ENCODE results near the gene TXNL4B.
"Not testable (repeated sequence)": the region's sequence is repeated elsewhere in the genome, so short reads cannot be mapped to it uniquely, and the experiment has no call there.

TXNL4B gene

GRCh38 chr16:72111657-72112451, 18.4 kb upstream of the TXNL4B start:
- DNase-seq (ENCODE audit: low read depth): no peak

DNA sequence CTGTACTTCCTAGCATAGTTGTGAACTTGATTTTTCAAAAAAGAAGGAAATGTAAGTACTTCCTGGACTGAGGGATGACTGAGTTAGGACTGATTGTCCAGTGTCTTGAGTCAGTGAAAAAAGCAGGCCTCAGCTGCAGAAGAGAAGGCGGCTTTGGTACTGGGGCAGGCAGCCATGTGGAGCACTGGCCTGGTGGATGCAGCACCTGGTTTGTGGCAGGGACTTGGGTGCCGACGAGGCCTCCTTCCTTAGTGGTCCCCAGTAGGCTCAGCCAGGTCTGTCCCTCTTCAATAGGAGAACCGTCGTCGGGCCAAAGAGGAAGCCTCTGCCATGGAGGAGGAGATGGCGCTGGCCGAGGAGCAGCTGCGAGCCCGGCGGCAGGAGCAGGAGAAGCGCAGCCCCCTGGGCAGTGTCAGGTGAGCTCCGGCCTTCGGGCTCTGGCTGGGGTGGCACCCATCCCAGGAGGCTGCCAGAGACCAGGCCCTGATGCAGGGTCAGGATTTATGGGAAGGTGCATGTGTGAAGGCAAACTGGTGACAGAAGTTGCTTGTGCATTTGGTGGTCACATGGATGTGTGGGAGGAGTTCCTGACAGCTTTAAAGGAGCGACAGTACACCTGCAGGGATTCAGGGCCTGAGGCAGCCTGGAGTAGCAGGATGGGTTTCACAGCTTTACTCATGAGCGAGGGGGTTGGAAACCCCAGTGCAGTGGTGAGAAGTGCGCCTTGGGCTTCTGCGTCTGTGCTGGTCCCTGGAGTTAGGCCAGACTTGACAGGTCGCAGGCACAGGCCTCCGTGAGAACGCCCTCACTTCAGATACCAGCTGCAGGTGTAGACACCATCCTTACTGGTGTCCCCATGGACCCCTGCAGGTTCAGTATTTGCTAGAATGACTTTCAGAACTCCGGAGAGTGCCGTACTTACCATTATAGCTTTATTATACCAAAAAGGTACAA, 17.5 kb upstream of the TXNL4B start:
- no peak for DNase-seq (ENCODE audit: low read depth)

- DNase-seq (ENCODE audit: low read depth): no peak
Measured at GRCh38 chr16:72109966-72110530, 16.6 kb upstream of the TXNL4B start.

GRCh38 chr16:72109300-72109699, 15.9 kb upstream of the TXNL4B start:
- no peak for DNase-seq (ENCODE audit: low read depth)

- no peak for DNase-seq (ENCODE audit: low read depth)
Measured at GRCh38 chr16:72108353-72109102, 15.1 kb upstream of the TXNL4B start.

GRCh38 chr16:72107371-72107770, 14.0 kb upstream of the TXNL4B start:
- no peak for DNase-seq (ENCODE audit: low read depth)

- DNase-seq (ENCODE audit: low read depth): no peak
Measured at GRCh38 chr16:72105978-72106377, 12.6 kb upstream of the TXNL4B start.

GRCh38 chr16:72104905-72105304, 11.5 kb upstream of the TXNL4B start:
- no peak for DNase-seq (ENCODE audit: low read depth)

- DNase-seq (ENCODE audit: low read depth): no peak
Measured at GRCh38 chr16:72101195-72101594, 7.8 kb upstream of the TXNL4B start.

GRCh38 chr16:72099377-72099818, 6.0 kb upstream of the TXNL4B start:
- peak; percentile 20 for DNase-seq (ENCODE audit: low read depth)

GRCh38 chr16:72098936-72099335, 5.5 kb upstream of the TXNL4B start:
- no peak for DNase-seq (ENCODE audit: low read depth)

GRCh38 chr16:72094266-72094610, 818 bp upstream of the TXNL4B start:
- DNase-seq (ENCODE audit: low read depth): peak; percentile 22

DNA sequence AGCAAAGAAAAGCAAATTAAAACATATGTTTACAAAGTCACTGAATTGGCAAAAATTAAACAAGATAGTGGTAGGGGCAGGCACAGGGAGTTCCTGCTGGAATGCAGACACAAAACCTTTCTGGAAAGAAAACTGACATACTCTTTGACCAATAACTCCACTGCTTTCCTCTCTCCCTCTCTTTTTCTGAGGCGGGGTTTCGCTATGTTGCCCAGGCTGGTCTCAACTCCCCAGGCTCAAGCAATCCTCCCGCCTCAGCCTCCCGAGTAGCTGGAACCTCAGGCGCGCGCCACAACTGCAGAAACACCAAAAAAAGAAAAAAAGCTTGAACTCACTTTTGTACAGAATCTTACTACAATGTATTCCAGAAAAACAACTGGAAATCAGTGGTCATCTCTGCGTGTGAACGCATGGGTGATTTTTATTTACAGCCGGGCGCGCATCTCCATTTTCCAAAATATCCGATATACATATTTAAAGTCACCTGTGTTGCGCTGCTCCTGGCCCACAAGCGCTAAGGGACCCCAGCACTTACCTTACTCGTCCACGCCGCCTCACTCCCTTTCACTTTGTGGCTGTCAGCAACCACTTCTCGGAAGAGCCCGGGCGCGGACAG, 480 bp downstream of the TXNL4B start:
- no peak for DNase-seq (ENCODE audit: low read depth)

DNA sequence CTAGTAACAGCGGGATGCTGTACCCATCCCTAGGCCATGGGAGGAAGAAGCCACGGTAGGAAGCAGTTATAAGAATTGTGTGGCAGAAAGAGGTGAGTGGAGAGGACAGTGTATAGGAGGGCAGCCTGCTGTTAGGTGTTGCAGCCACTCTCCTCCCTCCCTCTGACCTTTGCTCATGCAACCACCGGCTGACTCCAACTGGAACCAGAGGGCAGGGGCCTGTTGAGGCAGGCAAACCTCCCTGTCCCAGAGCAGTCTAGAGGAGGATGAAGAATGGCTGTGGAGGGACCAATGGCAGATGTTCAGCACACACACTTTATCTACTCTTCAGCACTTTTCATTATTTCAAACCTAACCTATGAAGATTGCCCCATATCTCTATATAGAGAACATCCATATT, 2.2 kb downstream of the TXNL4B start:
- DNase-seq (ENCODE audit: low read depth): no peak

DNA sequence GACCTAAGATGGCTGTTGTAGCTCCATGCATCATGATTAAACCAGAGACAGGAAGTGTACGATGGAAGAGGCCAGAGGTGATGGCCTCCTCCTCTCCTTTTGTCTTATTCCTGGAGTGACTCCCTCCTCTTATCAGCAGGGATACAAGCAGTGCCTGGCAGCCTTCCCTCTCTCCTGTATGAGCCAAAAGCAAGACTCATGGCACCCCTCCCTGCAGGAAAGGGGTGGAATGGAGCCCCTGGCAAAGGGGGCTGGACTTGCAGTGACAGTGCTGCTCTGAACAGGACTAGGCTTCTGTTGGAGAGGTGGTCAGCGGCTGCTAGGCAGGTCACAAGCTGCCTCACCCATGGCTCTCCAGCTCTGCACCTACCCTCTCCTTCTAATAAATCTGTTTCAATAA, 8.4 kb downstream of the TXNL4B start:
- DNase-seq (ENCODE audit: low read depth): no peak

DNA sequence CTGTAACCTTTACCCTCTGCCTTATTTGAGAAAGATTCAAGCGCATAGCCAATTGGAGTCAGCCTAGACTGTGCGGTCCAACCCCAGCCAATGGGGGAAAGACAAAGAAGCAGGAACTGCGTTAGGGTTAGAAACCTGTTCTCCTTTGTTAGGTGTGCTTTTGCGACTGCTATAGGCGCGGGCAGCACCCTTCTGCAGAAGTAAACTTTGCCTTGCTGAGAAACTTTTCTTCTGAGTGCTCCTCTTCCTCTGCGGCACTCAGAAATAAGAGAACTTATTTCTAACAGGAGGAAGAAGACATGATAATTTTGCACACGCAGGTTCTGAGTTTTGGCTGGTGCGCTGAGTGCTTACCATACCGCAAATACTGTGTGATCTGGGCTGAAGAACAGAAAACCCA, 9.0 kb downstream of the TXNL4B start:
- no peak for DNase-seq (ENCODE audit: low read depth)

DNA sequence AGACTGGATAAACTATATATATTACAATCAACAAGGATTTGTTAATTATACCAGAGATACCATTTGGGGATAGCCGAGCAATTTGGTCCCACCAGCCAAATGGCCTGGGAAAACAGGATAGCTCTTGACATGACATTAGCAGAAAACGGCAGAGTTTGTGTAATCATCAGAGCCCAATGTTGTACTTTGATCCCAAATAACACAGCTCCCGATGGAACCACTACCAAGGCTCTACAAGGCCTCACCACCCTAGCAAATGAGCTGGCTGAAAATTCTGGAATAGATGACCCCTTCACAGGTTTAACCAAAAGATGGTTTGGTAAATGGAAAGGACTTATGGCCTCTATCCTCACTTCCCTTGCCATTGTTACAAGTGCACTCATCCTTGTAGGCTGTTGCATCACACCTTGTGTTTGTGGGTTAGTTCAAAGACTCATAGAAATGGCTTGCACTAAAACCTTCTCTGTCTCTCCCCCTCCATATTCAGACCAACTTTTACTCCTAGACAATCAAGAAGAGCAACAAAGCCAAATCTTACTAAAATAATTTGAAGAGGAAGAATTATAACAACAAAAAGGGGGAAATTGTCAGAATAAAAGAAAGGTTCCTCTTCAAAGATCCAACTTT, 9.5 kb downstream of the TXNL4B start:
- no peak for DNase-seq (ENCODE audit: low read depth)

DNA sequence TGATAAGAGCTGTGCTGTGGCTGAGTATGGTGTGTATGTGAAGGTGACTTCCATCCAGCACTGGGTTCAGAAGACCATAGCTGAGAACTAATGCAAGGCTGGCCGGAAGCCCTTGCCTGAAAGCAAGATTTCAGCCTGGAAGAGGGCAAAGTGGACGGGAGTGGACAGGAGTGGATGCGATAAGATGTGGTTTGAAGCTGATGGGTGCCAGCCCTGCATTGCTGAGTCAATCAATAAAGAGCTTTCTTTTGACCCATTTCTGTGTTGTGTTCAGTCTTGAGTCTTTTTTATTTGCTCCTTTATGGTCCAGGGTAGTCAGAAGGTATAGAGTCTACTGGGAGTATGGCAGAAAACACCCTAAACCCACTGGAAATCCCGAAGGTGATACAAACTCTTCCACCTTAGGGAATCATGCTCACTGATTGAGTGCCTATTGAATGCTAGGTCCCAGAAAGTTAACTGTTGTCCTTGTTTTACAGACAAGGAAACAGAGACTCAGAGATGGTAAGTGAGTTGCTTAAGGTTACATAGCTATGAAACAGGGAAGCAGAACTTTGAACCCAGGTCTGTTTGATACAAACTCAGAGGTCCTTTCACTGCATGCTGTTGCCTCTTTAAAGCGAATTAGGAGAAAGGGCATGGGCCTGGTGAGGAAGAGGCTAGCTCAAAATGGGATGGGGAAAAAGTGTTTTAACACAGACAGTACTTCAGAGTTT, 16.3 kb downstream of the TXNL4B start:
- DNase-seq (ENCODE audit: low read depth): not testable (repeated sequence)

DNA sequence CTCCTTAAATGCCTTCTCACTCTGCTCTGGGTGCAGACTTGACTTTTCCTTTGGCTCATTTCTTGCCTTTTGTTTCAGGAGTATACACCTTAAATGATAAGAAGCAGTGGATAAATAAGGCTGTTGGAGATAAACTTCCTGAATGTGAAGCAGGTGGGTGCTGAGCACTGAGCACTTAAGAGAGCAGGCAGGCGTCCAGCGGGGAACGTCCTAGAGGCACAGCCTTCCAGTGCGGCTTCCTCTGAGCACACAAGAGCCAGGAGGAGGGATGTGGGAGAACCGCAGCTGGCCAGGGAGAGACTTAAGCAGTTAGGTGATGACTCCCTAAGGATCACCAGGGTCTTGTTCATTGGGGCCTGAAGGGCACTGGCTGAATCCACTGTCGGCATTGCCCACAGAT, 18.4 kb downstream of the TXNL4B start:
- DNase-seq (ENCODE audit: low read depth): not testable (repeated sequence)

DNA sequence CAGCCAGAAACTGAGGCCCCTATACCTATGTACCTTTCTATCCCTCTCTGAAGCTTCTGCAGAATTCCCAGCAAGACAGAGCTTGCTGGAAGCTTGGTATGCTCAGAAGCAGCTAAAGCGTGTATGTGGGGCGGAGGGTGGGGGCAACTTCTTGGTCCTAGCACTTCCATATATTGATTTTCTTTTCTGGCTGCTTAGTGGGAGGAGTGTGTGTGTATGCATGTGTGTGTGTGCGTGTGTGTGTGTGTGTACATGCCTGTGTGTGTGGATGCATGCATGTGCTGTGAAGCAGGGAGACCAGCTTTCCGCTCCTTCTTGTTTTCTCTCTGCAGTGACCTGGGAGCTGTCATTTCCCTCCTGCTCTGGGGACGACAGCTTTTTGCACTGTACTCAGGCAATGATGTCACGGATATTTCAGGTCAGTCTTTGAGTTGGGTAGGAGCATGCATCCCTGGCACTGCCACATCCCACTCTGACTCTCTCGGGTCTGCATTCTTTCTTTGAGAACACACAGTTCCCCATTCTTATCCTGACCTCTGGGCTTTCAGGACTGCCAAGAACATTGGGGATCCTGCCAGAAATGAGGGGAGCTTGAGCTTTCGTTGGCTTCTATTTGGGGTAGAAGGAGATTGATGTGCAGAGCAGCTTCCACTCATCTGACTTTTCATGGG, 19.7 kb downstream of the TXNL4B start:
- DNase-seq (ENCODE audit: low read depth): no peak

Measured in activated T-cell treated with anti-CD3 and anti-CD28 coated beads for 24 hours (primary cell).